GM23338 (cell line): ENCODE measurements around the gene PKDCC. TPM values are rescaled to one million over a fixed set of nuclear protein-coding genes. Genes with fewer than 3 reads are reported as not detected.

Source experiments
- ATAC-seq: fragments of 200-7000 bp; cut with Tn5 transposase; 3 replicates; pipeline ENCODE4 v1.9.1; 2020
- DNase-seq: peaks from one replicate; pipeline ENCODE4 v3.0.0-alpha.2; 2015; ENCODE audit warnings: low spot score
- H2AFZ ChIP-seq: fragments of 200-600 bp; sonication (generic); 2 replicates; pipeline ENCODE4 v1.8.0; 2016; ENCODE audit warnings: antibody characterized with exemption, mild to moderate bottlenecking, moderate library complexity
- H3F3A ChIP-seq: fragments of 200-600 bp; sonication (generic); replicated peaks from 2 replicates; pipeline ENCODE4 v1.8.0; 2017; ENCODE audit warnings: antibody characterized with exemption, mixed run types, low read depth
- H3K27ac ChIP-seq: fragments of 200-600 bp; sonication (generic); 2 replicates; pipeline ENCODE4 v1.6.1; 2016; ENCODE audit warnings: low read depth
- H3K27me3 ChIP-seq: fragments of 200-600 bp; sonication (generic); 2 replicates; pipeline ENCODE4 v1.8.0; 2016; ENCODE audit warnings: mild to moderate bottlenecking, mixed run types, moderate library complexity; ENCODE audit not compliant: insufficient read depth
- H3K36me3 ChIP-seq: fragments of 200-600 bp; sonication (generic); 2 replicates; pipeline ENCODE4 v1.8.0; 2016; ENCODE audit warnings: mild to moderate bottlenecking; ENCODE audit not compliant: insufficient read depth
- H3K4me1 ChIP-seq: fragments of 200-600 bp; sonication (generic); 2 replicates; pipeline ENCODE4 v1.8.0; 2016; ENCODE audit warnings: mild to moderate bottlenecking, moderate library complexity; ENCODE audit not compliant: insufficient read depth
- H3K4me2 ChIP-seq: fragments of 200-600 bp; sonication (generic); 2 replicates; pipeline ENCODE4 v1.7.1; 2017; ENCODE audit warnings: mixed run types
- H3K4me3 ChIP-seq: fragments of 200-600 bp; sonication (generic); 2 replicates; pipeline ENCODE4 v1.6.1; 2016; ENCODE audit warnings: mixed run types
- H3K79me2 ChIP-seq: fragments of 200-600 bp; sonication (generic); replicated peaks from 2 replicates; pipeline ENCODE4 v1.8.0; 2017; ENCODE audit warnings: mild to moderate bottlenecking; ENCODE audit not compliant: insufficient read depth
- H3K9me2 ChIP-seq: fragments of 200-600 bp; sonication (generic); 2 replicates; pipeline ENCODE4 v1.8.0; 2017; ENCODE audit not compliant: insufficient read depth
- H4K20me1 ChIP-seq: fragments of 200-600 bp; sonication (generic); replicated peaks from 2 replicates; pipeline ENCODE4 v1.8.0; 2017; ENCODE audit warnings: mild to moderate bottlenecking; ENCODE audit not compliant: insufficient read depth
- H3K27ac Mint-ChIP-seq: 2 replicates; pipeline ENCODE4 v1.8.0; 2020; ENCODE audit warnings: inconsistent platforms, mild to moderate bottlenecking, moderate library complexity, mixed read lengths
- H3K27me3 Mint-ChIP-seq: 3 replicates; pipeline ENCODE4 v1.8.0; 2022; ENCODE audit warnings: low read depth, mild to moderate bottlenecking, moderate library complexity, mixed read lengths, inconsistent platforms; ENCODE audit not compliant: insufficient read depth, poor library complexity
- H3K36me3 Mint-ChIP-seq: 3 replicates; pipeline ENCODE4 v1.8.0; 2021; ENCODE audit warnings: low read depth, mild to moderate bottlenecking, inconsistent platforms, moderate library complexity, mixed read lengths
- H3K4me1 Mint-ChIP-seq: 3 replicates; pipeline ENCODE4 v1.8.0; 2020; ENCODE audit warnings: mild to moderate bottlenecking, inconsistent platforms, mixed read lengths
- H3K4me3 Mint-ChIP-seq: 3 replicates; pipeline ENCODE4 v1.8.0; 2021; ENCODE audit warnings: moderate library complexity, mild to moderate bottlenecking, inconsistent platforms, mixed read lengths
- H3K9me3 Mint-ChIP-seq: 3 replicates; pipeline ENCODE4 v1.8.0; 2020; ENCODE audit warnings: moderate library complexity, mild to moderate bottlenecking, inconsistent platforms, mixed read lengths
- CREB1 ChIP-seq: fragments of 250-450 bp; sonication (Bioruptor Pico); IDR thresholded peaks from 2 replicates; pipeline ENCODE4 v1.5.0; 2020; ENCODE audit warnings: low read depth, mild to moderate bottlenecking, moderate library complexity
- ETS1 ChIP-seq: IDR thresholded peaks from 2 replicates; pipeline ENCODE4 v1.6.1; 2016; ENCODE audit warnings: antibody characterized with exemption
- EZH2 ChIP-seq: fragments of 200-600 bp; sonication (generic); IDR thresholded peaks from one replicate; pipeline ENCODE4 v1.8.0; 2017; ENCODE audit warnings: antibody characterized with exemption, mild to moderate bottlenecking, low read depth; ENCODE audit not compliant: unreplicated experiment
- EZH2phosphoT487 ChIP-seq: fragments of 200-600 bp; sonication (generic); IDR thresholded peaks from one replicate; pipeline ENCODE4 v1.8.1; 2018; ENCODE audit warnings: antibody characterized with exemption; ENCODE audit not compliant: unreplicated experiment
- JUNB ChIP-seq: IDR thresholded peaks from one replicate; pipeline ENCODE4 v1.6.1; 2016; ENCODE audit warnings: antibody characterized with exemption; ENCODE audit not compliant: unreplicated experiment
- NANOG ChIP-seq: IDR thresholded peaks from 2 replicates; pipeline ENCODE4 v1.6.1; 2016; ENCODE audit warnings: antibody characterized with exemption, borderline replicate concordance
- POLR2AphosphoS5 ChIP-seq: IDR thresholded peaks from 2 replicates; pipeline ENCODE4 v1.6.1; 2016; ENCODE audit warnings: antibody characterized with exemption, low read depth
- STAT1 ChIP-seq: IDR thresholded peaks from one replicate; pipeline ENCODE4 v1.6.1; 2016; ENCODE audit warnings: antibody characterized with exemption; ENCODE audit not compliant: unreplicated experiment
- ZNF114 ChIP-seq: fragments of 250-450 bp; sonication (Bioruptor Pico); IDR thresholded peaks from 2 replicates; pipeline ENCODE4 v1.5.0; 2020; ENCODE audit warnings: mild to moderate bottlenecking, moderate library complexity
- ZNF331 ChIP-seq: fragments of 250-450 bp; sonication (Bioruptor Pico); IDR thresholded peaks from 2 replicates; pipeline ENCODE4 v1.5.0; 2020; ENCODE audit warnings: low read depth, mild to moderate bottlenecking, moderate library complexity
- polyA plus RNA-seq: library from polyadenylated mRNA; unstranded; fragments of >200 nt; fragmentation: Nextera tagmentation; extraction: Ambion mirVana; gene quantifications from 2 replicates; pipeline ENCODE4 v1.2.1, GENCODE V29; 2016
- total RNA-seq: library from RNA; depleted of rRNA; stranded (reverse); fragments of >200 nt; shearing (Covaris generic); gene quantifications from 2 replicates; pipeline ENCODE4 v1.2.3, GENCODE V29; 2014
- TF ChIP-seq, protein P1 (sequence below), 2 experiments: fragments of 200-600 bp in 1 of 2; sonication (generic) in 1 of 2; conservative IDR thresholded peaks; 2 replicates each; pipeline versions ENCODE4 v1.5.1 to v1.6.1; 2016 to 2017; ENCODE audit warnings: antibody characterized with exemption in 2 of 2, low read depth in 2 of 2, mild to moderate bottlenecking in 2 of 2, moderate library complexity in 1 of 2
- TF ChIP-seq, protein P2 (sequence below): fragments of 250-450 bp; sonication (Bioruptor Pico); IDR thresholded peaks from 2 replicates; pipeline ENCODE4 v1.5.0; 2020; ENCODE audit warnings: mild to moderate bottlenecking, moderate library complexity
- TF ChIP-seq, protein P3 (sequence below): IDR thresholded peaks from one replicate; pipeline ENCODE4 v1.6.1; 2018; ENCODE audit warnings: antibody characterized with exemption; ENCODE audit not compliant: unreplicated experiment

PKDCC gene
- total and polyA plus RNA-seq, 2 experiments from 2014 or later = 7.0 to 44.8 TPM

DNA sequence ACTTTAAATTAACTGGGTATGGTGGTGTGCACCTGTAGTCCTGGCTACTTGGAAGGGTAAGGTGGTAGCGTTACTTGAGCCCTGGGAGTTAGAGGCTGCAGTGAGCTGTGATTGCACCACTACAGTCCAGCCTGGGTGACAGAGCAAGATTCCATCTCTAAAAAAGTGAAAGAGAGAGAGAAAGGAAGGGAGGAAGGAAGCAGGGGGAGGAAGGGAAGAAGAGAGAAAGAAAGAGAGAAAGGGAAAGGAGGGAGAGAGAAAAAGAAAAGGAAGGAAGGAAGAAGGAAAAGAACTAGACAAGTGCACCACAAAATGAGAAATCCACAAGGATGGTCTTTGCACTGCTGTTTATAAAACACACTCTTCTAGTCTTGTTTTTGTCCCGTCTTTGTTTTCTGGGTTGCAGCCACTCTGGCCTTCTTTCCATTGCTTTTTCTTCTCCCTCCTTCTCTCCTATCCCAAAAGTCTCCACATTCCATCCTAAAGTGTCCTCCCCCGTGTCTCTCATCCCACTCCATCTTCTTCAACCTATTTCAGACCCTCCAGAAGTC lies 32.0 kb downstream of the PKDCC start:
- DNase-seq (no peak), ATAC-seq (no peak)
- H3K79me2 ChIP-seq = no peaks in the 10 kb centered on the region
- H2AFZ ChIP-seq = peak overlapping the region; percentile 66; the same call in 1 of the 2 replicates
- no peaks in the 10 kb centered on the region for H3F3A ChIP-seq
- peaks cover 6% of the 10 kb centered on the region for H3K27me3 Mint-ChIP-seq
- peaks cover 10% of the 10 kb centered on the region for H3K9me2 ChIP-seq
- H3K36me3 Mint-ChIP-seq = no peaks in the 10 kb centered on the region; the same call in 2 of the 3 replicates
- H4K20me1 ChIP-seq = no peaks in the 10 kb centered on the region
- no peaks in the 10 kb centered on the region for H3K27me3 ChIP-seq
- H3K27ac ChIP-seq = no peak overlapping the region
- H3K4me1 Mint-ChIP-seq = no peaks in the 10 kb centered on the region
- no peak overlapping the region for H3K27ac Mint-ChIP-seq
- H3K4me1 ChIP-seq = no peaks in the 10 kb centered on the region
- TF ChIP-seq ZNF114 (CRISPR knock-in tag) (no peak), CREB1 (no peak), NANOG (no peak), ETS1 (no peak), STAT1 (no peak), EZH2 (no peak), POLR2AphosphoS5 (no peak), JUNB (no peak), ZNF331 (no peak), EZH2phosphoT487 (no peak)
- TF ChIP-seq, protein P1, sequence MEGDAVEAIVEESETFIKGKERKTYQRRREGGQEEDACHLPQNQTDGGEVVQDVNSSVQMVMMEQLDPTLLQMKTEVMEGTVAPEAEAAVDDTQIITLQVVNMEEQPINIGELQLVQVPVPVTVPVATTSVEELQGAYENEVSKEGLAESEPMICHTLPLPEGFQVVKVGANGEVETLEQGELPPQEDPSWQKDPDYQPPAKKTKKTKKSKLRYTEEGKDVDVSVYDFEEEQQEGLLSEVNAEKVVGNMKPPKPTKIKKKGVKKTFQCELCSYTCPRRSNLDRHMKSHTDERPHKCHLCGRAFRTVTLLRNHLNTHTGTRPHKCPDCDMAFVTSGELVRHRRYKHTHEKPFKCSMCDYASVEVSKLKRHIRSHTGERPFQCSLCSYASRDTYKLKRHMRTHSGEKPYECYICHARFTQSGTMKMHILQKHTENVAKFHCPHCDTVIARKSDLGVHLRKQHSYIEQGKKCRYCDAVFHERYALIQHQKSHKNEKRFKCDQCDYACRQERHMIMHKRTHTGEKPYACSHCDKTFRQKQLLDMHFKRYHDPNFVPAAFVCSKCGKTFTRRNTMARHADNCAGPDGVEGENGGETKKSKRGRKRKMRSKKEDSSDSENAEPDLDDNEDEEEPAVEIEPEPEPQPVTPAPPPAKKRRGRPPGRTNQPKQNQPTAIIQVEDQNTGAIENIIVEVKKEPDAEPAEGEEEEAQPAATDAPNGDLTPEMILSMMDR (conservative IDR thresholded peaks at IDR 0.05; ENCODE audit: low read depth in 2 of 2) = no peak
- TF ChIP-seq, protein P2, sequence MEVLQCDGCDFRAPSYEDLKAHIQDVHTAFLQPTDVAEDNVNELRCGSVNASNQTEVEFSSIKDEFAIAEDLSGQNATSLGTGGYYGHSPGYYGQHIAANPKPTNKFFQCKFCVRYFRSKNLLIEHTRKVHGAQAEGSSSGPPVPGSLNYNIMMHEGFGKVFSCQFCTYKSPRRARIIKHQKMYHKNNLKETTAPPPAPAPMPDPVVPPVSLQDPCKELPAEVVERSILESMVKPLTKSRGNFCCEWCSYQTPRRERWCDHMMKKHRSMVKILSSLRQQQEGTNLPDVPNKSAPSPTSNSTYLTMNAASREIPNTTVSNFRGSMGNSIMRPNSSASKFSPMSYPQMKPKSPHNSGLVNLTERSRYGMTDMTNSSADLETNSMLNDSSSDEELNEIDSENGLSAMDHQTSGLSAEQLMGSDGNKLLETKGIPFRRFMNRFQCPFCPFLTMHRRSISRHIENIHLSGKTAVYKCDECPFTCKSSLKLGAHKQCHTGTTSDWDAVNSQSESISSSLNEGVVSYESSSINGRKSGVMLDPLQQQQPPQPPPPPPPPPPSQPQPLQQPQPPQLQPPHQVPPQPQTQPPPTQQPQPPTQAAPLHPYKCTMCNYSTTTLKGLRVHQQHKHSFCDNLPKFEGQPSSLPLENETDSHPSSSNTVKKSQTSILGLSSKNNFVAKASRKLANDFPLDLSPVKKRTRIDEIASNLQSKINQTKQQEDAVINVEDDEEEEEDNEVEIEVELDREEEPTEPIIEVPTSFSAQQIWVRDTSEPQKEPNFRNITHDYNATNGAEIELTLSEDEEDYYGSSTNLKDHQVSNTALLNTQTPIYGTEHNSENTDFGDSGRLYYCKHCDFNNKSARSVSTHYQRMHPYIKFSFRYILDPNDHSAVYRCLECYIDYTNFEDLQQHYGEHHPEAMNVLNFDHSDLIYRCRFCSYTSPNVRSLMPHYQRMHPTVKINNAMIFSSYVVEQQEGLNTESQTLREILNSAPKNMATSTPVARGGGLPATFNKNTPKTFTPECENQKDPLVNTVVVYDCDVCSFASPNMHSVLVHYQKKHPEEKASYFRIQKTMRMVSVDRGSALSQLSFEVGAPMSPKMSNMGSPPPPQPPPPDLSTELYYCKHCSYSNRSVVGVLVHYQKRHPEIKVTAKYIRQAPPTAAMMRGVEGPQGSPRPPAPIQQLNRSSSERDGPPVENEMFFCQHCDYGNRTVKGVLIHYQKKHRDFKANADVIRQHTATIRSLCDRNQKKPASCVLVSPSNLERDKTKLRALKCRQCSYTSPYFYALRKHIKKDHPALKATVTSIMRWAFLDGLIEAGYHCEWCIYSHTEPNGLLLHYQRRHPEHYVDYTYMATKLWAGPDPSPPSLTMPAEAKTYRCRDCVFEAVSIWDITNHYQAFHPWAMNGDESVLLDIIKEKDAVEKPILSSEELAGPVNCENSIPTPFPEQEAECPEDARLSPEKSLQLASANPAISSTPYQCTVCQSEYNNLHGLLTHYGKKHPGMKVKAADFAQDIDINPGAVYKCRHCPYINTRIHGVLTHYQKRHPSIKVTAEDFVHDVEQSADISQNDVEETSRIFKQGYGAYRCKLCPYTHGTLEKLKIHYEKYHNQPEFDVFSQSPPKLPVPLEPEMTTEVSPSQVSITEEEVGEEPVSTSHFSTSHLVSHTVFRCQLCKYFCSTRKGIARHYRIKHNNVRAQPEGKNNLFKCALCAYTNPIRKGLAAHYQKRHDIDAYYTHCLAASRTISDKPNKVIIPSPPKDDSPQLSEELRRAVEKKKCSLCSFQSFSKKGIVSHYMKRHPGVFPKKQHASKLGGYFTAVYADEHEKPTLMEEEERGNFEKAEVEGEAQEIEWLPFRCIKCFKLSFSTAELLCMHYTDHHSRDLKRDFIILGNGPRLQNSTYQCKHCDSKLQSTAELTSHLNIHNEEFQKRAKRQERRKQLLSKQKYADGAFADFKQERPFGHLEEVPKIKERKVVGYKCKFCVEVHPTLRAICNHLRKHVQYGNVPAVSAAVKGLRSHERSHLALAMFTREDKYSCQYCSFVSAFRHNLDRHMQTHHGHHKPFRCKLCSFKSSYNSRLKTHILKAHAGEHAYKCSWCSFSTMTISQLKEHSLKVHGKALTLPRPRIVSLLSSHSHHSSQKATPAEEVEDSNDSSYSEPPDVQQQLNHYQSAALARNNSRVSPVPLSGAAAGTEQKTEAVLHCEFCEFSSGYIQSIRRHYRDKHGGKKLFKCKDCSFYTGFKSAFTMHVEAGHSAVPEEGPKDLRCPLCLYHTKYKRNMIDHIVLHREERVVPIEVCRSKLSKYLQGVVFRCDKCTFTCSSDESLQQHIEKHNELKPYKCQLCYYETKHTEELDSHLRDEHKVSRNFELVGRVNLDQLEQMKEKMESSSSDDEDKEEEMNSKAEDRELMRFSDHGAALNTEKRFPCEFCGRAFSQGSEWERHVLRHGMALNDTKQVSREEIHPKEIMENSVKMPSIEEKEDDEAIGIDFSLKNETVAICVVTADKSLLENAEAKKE = no peak
- TF ChIP-seq, protein P3, sequence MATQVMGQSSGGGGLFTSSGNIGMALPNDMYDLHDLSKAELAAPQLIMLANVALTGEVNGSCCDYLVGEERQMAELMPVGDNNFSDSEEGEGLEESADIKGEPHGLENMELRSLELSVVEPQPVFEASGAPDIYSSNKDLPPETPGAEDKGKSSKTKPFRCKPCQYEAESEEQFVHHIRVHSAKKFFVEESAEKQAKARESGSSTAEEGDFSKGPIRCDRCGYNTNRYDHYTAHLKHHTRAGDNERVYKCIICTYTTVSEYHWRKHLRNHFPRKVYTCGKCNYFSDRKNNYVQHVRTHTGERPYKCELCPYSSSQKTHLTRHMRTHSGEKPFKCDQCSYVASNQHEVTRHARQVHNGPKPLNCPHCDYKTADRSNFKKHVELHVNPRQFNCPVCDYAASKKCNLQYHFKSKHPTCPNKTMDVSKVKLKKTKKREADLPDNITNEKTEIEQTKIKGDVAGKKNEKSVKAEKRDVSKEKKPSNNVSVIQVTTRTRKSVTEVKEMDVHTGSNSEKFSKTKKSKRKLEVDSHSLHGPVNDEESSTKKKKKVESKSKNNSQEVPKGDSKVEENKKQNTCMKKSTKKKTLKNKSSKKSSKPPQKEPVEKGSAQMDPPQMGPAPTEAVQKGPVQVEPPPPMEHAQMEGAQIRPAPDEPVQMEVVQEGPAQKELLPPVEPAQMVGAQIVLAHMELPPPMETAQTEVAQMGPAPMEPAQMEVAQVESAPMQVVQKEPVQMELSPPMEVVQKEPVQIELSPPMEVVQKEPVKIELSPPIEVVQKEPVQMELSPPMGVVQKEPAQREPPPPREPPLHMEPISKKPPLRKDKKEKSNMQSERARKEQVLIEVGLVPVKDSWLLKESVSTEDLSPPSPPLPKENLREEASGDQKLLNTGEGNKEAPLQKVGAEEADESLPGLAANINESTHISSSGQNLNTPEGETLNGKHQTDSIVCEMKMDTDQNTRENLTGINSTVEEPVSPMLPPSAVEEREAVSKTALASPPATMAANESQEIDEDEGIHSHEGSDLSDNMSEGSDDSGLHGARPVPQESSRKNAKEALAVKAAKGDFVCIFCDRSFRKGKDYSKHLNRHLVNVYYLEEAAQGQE = no peak
- no peak overlapping the region for H3K4me2 ChIP-seq
- H3K36me3 ChIP-seq = no peaks in the 10 kb centered on the region
- H3K9me3 Mint-ChIP-seq = no peaks in the 10 kb centered on the region; the same call in 2 of the 3 replicates
- H3K4me3 ChIP-seq = no peak overlapping the region
- H3K4me3 Mint-ChIP-seq = no peak overlapping the region
